HG03558 (cell line): ENCODE data around the gene MKLN1.
"Not testable (repeated sequence)": the region's sequence is repeated elsewhere in the genome, so short reads cannot be mapped to it uniquely, and the experiment has no call there.

Source experiments
- ATAC-seq: cut with Tn5 transposase; IDR thresholded peaks from one replicate; pipeline ENCODE4 v1.9.1; 2021; ENCODE audit warnings: moderate number of reproducible peaks; ENCODE audit not compliant: unreplicated experiment; ENCODE audit errors: extremely low read depth

Gene MKLN1

GRCh38 chr7:131511071-131511470 lies 183.4 kb downstream of the MKLN1 start:
- ATAC-seq: no peak

DNA sequence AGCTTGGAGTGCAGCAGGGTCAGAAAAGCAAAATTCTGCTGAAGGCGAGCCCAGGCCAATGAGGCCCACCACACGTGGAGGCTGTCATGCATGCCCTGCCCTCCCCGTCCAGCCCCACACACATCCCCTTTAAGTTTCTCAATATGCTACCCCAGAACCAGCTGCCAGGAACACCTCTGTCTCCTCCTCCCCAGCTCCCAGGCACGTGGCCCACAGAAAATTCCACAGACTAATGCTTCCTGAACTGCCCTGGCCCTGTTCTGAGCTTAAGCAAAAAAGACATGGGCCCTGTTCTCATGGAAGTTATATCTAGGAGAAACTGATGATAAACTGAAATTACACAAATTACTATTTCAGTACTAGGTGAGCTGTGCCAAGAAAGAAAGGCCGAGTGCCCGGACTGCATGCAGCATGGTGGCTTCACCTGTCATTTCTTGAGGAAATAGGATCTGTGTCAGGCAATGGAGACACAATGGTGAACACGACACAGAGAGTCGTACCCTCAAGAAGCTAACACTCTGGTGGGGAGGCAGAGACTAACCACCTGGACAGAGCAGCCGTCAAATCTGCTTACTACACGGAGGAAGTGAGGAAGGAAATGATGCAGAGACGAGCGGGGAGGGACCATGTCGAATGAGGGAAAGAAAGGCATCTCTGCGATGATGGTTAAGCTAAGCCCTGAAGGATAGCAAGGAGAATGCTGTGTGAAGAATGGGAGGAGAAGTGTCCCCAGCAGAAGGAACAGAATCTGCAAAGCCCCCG lies 184.3 kb downstream of the MKLN1 start:
- no peak for ATAC-seq

GRCh38 chr7:131513245-131514061 lies 185.8 kb downstream of the MKLN1 start:
- peak; percentile 81 for ATAC-seq

- not testable (repeated sequence) for ATAC-seq
These were observed 187.8 kb downstream of the MKLN1 start for GRCh38 chr7:131515471-131515870.

GRCh38 chr7:131517218-131517923 lies 189.7 kb downstream of the MKLN1 start:
- no peak for ATAC-seq

- ATAC-seq: no peak
These were observed 190.9 kb downstream of the MKLN1 start for GRCh38 chr7:131518626-131519025.

GRCh38 chr7:131521651-131522163 lies 194.0 kb downstream of the MKLN1 start:
- no peak for ATAC-seq

DNA sequence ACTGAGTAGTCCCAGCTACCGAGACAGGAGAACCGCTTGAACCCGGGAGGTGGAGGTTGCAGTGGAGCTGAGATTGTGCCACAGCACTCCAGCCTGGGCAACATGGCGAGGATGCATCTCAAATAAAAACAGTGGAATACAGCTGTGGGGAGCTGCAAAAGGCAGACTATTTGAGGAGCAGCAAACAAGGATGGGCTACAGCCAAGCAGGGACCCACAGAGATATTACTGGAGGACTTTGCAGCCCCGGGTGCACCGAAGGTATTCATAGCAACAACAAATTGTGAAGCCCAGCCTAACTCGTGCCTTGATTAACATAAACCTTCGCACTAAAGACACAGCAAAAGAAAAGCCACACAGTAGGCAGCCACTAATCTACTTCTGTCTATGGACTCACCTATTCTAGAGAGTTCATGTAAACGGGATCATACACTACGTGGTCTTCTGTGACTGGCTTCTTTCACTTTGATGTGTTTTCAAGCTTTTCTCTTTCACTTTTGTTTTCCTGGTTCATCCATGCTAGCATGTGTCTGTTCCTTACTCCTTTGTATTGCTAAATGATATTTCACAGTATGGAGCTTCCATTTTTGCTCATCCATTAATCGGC lies 194.8 kb downstream of the MKLN1 start:
- ATAC-seq: no peak

GRCh38 chr7:131524115-131524514 lies 196.4 kb downstream of the MKLN1 start:
- ATAC-seq: no peak

- no peak for ATAC-seq
These were observed 197.0 kb downstream of the MKLN1 start for GRCh38 chr7:131524703-131525102.

DNA sequence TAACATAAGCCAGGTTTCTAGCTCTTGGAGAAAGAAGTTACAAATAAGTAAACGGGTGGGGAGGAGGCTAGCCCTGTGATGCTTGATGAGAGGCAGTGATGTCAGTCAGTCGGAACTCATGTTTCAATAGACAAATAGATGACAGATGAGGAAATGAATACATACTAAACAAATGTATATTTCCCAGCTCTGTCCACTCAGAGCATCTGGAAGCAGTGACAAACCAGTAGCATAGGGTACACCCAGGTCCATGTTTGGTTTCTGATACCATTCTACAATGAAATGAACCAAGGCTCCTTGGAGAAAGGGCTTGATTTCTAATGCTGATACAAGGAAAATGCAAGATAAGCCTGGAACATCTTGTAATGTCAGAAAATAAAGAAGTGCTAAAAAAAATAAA lies 198.1 kb downstream of the MKLN1 start:
- no peak for ATAC-seq

- no peak for ATAC-seq
These were observed 199.8 kb downstream of the MKLN1 start for GRCh38 chr7:131527456-131527855.

- no peak for ATAC-seq
These were observed 201.5 kb downstream of the MKLN1 start for GRCh38 chr7:131529179-131529578.

DNA sequence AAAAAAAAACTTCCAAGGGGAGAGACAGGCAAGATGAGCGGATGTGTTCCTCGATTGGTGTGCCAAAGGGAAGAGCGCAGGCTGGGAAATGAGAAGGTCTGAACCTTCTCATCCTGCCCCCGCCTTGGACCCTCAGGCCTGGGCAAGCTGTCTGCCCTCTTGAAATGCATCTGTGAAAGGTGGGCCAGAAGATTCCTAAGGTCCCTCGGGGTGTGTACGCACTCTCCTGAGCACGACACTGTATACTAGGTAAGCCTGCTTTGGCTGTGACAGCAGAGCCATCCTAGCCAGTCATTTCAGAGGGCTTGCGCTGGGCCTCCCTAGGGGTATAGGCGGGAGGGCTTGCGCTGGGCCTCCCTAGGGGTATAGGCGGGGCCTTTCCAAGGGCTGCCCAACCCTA lies 201.9 kb downstream of the MKLN1 start:
- no peak for ATAC-seq

- ATAC-seq: no peak
These were observed 202.5 kb downstream of the MKLN1 start for GRCh38 chr7:131530137-131530536.

- no peak for ATAC-seq
These were observed 205.0 kb downstream of the MKLN1 start for GRCh38 chr7:131532570-131533091.

GRCh38 chr7:131533151-131533559 lies 205.5 kb downstream of the MKLN1 start:
- ATAC-seq: no peak

DNA sequence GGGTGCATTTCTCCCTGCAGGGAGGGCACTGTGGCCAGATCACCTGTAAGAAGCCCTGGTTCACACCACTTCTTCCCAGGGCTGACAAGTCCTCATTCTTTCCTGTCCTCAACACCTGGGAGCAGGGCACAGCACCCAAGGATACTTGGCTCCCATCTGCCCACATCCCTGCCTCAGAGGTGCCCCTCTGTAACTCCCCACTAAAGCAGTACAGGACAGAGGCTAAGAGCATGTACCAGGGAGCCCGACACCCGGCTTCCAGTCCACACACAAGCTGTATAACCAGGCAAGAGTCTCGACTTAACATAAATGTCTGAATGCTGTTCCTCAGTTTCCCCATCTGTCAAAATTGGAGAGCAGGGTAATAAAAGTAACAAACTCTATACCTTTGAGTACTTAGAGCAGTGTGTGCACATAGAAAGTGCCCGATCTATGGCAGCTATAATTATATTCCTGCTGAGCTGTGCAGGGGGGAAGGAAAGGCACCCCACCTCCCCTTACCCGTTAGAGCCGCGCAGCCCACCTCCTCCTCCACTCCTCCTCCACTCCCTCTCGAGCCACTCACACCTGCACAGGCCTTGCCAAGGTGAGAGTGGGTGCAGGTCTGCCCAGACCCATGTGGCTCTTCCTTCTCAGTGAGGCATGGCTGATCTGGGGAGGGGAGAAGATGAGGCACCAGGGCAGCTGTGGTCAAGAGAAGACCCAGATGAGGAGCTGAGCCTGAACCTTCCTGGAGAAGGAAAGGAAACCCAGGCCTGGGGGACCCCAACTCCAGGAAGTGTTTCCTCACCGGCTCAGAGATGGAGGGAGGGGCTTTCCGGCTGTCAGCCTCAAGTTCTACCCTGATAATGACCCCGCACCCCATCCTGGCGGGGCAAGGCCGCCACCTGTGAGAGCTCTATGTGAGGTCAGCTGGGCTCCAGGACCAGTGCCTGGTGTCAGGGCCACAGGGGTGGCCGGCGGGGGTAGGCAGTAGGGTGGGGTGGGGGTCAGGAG lies 206.2 kb downstream of the MKLN1 start:
- no peak for ATAC-seq

DNA sequence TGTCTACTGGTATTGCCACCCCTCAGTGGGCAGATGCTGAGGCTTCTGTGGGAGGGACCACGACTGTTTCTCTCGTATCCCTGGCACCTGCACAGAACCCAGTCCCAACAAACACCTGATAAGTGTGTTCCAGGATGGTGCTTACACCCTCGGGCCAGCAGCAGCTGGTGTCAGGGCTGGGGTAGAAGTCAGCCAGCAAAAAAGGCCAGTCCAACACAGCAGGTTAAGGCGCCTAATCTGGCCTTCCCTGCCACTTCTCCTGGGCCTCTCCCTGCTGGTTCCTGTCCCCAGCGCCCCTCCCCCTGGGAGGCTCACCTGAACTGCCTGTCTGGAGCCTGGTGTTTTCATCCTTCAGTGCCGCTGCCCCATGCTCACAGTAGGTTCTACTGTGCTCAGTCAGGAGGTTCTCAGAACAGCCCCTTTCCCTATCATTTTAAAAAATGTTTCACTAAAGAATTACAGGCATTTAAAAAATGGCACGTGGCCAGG lies 208.7 kb downstream of the MKLN1 start:
- no peak for ATAC-seq
